ENCODE results near the gene CXXC5.
A peak's percentile ranks its signal among the peaks of the same experiment; 100 is the strongest.

Gene CXXC5

GRCh38 chr5:139695178-139695573, 47.0 kb downstream of the CXXC5 start:
- no peak for DNase-seq (ENCODE audit: low read depth)

- DNase-seq (ENCODE audit: low read depth), result no peak
These were observed 48.2 kb downstream of the CXXC5 start for GRCh38 chr5:139696167-139696893.

GRCh38 chr5:139696894-139697658, 48.9 kb downstream of the CXXC5 start:
- no peak for DNase-seq (ENCODE audit: low read depth)

GRCh38 chr5:139698490-139699146, 50.5 kb downstream of the CXXC5 start:
- no peak for DNase-seq (ENCODE audit: low read depth)

GRCh38 chr5:139699351-139699750, 51.2 kb downstream of the CXXC5 start:
- DNase-seq (ENCODE audit: low read depth), result no peak

GRCh38 chr5:139700711-139701055, 52.5 kb downstream of the CXXC5 start:
- DNase-seq (ENCODE audit: low read depth), result no peak

- no peak for DNase-seq (ENCODE audit: low read depth)
These were observed 53.0 kb downstream of the CXXC5 start for GRCh38 chr5:139701056-139701741.

- DNase-seq (ENCODE audit: low read depth), result no peak
These were observed 54.4 kb downstream of the CXXC5 start for GRCh38 chr5:139702548-139702947.

- no peak for DNase-seq (ENCODE audit: low read depth)
These were observed 56.6 kb downstream of the CXXC5 start for GRCh38 chr5:139704748-139705147.

GRCh38 chr5:139705191-139705590, 57.0 kb downstream of the CXXC5 start:
- no peak for DNase-seq (ENCODE audit: low read depth)

- DNase-seq (ENCODE audit: low read depth), result no peak
These were observed 57.8 kb downstream of the CXXC5 start for GRCh38 chr5:139705655-139706587.

GRCh38 chr5:139707445-139708003, 59.4 kb downstream of the CXXC5 start:
- no peak for DNase-seq (ENCODE audit: low read depth)

- no peak for DNase-seq (ENCODE audit: low read depth)
These were observed 60.3 kb downstream of the CXXC5 start for GRCh38 chr5:139708434-139708861.

GRCh38 chr5:139708877-139709581, 60.9 kb downstream of the CXXC5 start:
- DNase-seq (ENCODE audit: low read depth), result no peak

- no peak for DNase-seq (ENCODE audit: low read depth)
These were observed 61.6 kb downstream of the CXXC5 start for GRCh38 chr5:139709582-139710318.

GRCh38 chr5:139710319-139711066, 62.3 kb downstream of the CXXC5 start:
- DNase-seq (ENCODE audit: low read depth), result peak; percentile 18

GRCh38 chr5:139711067-139711905, 63.1 kb downstream of the CXXC5 start:
- DNase-seq (ENCODE audit: low read depth), result peak; percentile 31

GRCh38 chr5:139711906-139712224, 63.7 kb downstream of the CXXC5 start:
- DNase-seq (ENCODE audit: low read depth), result no peak

All from stimulated activated CD8-positive, alpha-beta memory T cell treated with anti-CD3 and anti-CD28 coated beads, Interleukin-15, amount 100 ng/mL, for 1 hour (primary cell).